ENCODE results near the gene ARID3C. TPM values are rescaled to one million over a fixed set of nuclear protein-coding genes. Genes with fewer than 3 reads are reported as not detected.

ARID3C gene
- total and polyA plus RNA-seq, 10 of the 15 experiments (the other 5 are each of a cell fraction or from before 2014, with no cell fraction given): not detected

DNA sequence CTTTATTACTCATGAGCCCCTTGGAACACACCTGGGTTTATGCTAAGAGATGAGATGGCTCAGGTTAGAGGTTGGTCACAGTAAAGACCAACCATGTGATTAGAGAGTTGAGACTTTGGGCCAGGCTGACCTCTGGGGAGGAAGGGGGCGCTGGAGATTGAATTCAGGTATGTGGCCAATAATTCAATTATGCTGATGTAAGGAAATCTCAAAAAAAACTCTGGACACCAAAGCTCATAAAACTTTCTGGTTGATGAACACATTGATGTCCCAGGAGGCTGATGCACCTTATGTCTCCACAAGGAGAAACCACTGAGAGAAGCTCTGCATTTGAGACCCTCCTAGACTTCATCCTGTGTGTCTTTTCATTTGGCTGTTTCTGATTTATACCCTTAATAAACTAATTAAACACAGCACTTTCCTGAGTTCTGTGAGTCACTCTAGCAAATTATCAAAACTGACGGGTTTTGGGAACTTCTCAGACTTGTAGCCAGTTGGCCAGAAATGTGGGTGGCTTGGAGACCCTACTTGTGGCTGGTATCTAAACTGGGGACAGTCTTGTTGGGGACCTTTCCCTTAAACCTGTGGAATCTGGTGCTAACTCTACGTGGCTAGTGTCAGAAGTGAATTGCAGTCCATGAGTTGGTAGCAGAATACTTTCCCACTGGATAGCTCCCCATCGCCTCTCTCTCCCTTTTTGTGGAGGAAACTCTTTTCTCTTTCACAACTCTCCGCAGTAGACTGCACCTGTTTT lies 41.1 kb upstream of the ARID3C start:
- no peaks in the 10 kb centered on the region for H3K27me3 ChIP-seq (replicated peaks in 1 of 2; ENCODE audit: control insufficient read depth in 2 of 2, insufficient read depth in 2 of 2, low read length in 1 of 2)
- ChIA-PET RAD21 (ENCODE audit: unreplicated experiment) (no interaction called here), POLR2A (no interaction called here), SMC1A (ENCODE audit: uncharacterized antibody, unreplicated experiment) (no interaction called here), CTCF (interaction anchor here (0.7 to 1.6 kb wide), 3 partner anchors 33 to 65 kb away, joined by 3 to 4 read pairs (median 3); no protein-coding TSS in a partner anchor)
- in situ Hi-C loops (cut with MboI) (no loop called here), intact Hi-C loops (cut with micrococcal nuclease; ENCODE audit: unreplicated experiment) (no loop called here)
- H2AFZ ChIP-seq (ENCODE audit: control insufficient read depth, low read depth, low read length): no peak overlapping the region
- no peaks in the 10 kb centered on the region; the same call in 1 of the 2 replicates for H3K4me1 ChIP-seq (ENCODE audit: control insufficient read depth, insufficient read depth, low read length)
- BruUV-seq (replicated peaks): no TSS peak
- H3K36me3 ChIP-seq (ENCODE audit: control insufficient read depth in 2 of 2, insufficient read depth in 2 of 2, low read length in 1 of 2): no peaks in the 10 kb centered on the region
- no peak overlapping the region for H3K9ac ChIP-seq (ENCODE audit: control insufficient read depth, insufficient read depth, low read length)
- TF ChIP-seq SREBF1 (IDR thresholded peaks at IDR 0.05; ENCODE audit: low read length) (no peak), SPI1 (IDR thresholded peaks at IDR 0.05; ENCODE audit: borderline replicate concordance, insufficient read depth, low read depth, low read length) (no peak), ZZZ3 (IDR thresholded peaks at IDR 0.05; ENCODE audit: control insufficient read depth, insufficient read length, low read depth) (no peak), ZNF622 (IDR thresholded peaks at IDR 0.05) (no peak), HDGF (IDR thresholded peaks at IDR 0.05) (no peak), RCOR1 (conservative IDR thresholded peaks at IDR 0.05; ENCODE audit: low read depth, low read length) (no peak), CBX5 (IDR thresholded peaks at IDR 0.05; ENCODE audit: low read depth) (no peak), JUND (IDR thresholded peaks at IDR 0.05; ENCODE audit: low read depth, low read length) (no peak), CBFB (IDR thresholded peaks at IDR 0.05; ENCODE audit: low read depth) (no peak), HCFC1 (IDR thresholded peaks at IDR 0.05; ENCODE audit: low read length) (no peak), TAF1 (IDR thresholded peaks at IDR 0.05; ENCODE audit: borderline replicate concordance, low read depth, low read length) (no peak), MXI1 (IDR thresholded peaks at IDR 0.05; ENCODE audit: low read depth, low read length) (no peak), TCF3 (IDR thresholded peaks at IDR 0.05; ENCODE audit: borderline replicate concordance, insufficient read depth, low read depth, low read length) (no peak), NR2C2 (IDR thresholded peaks at IDR 0.05; ENCODE audit: borderline replicate concordance, control insufficient read depth, insufficient read length, low read depth) (no peak), ZBED1 (IDR thresholded peaks at IDR 0.05; ENCODE audit: borderline replicate concordance) (no peak)
- TF ChIP-seq, protein P1, sequence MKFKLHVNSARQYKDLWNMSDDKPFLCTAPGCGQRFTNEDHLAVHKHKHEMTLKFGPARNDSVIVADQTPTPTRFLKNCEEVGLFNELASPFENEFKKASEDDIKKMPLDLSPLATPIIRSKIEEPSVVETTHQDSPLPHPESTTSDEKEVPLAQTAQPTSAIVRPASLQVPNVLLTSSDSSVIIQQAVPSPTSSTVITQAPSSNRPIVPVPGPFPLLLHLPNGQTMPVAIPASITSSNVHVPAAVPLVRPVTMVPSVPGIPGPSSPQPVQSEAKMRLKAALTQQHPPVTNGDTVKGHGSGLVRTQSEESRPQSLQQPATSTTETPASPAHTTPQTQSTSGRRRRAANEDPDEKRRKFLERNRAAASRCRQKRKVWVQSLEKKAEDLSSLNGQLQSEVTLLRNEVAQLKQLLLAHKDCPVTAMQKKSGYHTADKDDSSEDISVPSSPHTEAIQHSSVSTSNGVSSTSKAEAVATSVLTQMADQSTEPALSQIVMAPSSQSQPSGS (IDR thresholded peaks at IDR 0.05; ENCODE audit: low read length): no peak
- TF ChIP-seq, protein P2, sequence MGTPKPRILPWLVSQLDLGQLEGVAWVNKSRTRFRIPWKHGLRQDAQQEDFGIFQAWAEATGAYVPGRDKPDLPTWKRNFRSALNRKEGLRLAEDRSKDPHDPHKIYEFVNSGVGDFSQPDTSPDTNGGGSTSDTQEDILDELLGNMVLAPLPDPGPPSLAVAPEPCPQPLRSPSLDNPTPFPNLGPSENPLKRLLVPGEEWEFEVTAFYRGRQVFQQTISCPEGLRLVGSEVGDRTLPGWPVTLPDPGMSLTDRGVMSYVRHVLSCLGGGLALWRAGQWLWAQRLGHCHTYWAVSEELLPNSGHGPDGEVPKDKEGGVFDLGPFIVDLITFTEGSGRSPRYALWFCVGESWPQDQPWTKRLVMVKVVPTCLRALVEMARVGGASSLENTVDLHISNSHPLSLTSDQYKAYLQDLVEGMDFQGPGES (IDR thresholded peaks at IDR 0.05): no peak
- TF ChIP-seq, protein P3, sequence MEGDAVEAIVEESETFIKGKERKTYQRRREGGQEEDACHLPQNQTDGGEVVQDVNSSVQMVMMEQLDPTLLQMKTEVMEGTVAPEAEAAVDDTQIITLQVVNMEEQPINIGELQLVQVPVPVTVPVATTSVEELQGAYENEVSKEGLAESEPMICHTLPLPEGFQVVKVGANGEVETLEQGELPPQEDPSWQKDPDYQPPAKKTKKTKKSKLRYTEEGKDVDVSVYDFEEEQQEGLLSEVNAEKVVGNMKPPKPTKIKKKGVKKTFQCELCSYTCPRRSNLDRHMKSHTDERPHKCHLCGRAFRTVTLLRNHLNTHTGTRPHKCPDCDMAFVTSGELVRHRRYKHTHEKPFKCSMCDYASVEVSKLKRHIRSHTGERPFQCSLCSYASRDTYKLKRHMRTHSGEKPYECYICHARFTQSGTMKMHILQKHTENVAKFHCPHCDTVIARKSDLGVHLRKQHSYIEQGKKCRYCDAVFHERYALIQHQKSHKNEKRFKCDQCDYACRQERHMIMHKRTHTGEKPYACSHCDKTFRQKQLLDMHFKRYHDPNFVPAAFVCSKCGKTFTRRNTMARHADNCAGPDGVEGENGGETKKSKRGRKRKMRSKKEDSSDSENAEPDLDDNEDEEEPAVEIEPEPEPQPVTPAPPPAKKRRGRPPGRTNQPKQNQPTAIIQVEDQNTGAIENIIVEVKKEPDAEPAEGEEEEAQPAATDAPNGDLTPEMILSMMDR (IDR thresholded peaks at IDR 0.05 in 2 of 3, conservative IDR thresholded peaks at IDR 0.05 in 1 of 3; ENCODE audit: control insufficient read depth in 2 of 3, extremely low read depth in 1 of 3, insufficient read depth in 1 of 3, low read depth in 3 of 3, low read length in 3 of 3): no peak
- H3K27ac ChIP-seq (ENCODE audit: control insufficient read depth, insufficient read depth): no peak overlapping the region
- no peaks in the 10 kb centered on the region for H4K20me1 ChIP-seq (ENCODE audit: control insufficient read depth, insufficient read depth)
- H3K4me3 ChIP-seq: no peak overlapping the region
- H3K9me3 ChIP-seq (replicated peaks; ENCODE audit: control insufficient read depth, insufficient read depth, low read length): no peaks in the 10 kb centered on the region; the same call in 2 of the 3 replicates
- no peak for ATAC-seq
- no peak for DNase-seq (ENCODE audit: low read depth, low spot score)
- 20% methylated on average over 5 of the region's 5 CpGs for WGBS (ENCODE audit: insufficient coverage, insufficient replicate concordance, low lambda C conversion rate, missing lambda C conversion rate)
- no peak for FAIRE-seq
- no peak overlapping the region for H3K4me2 ChIP-seq (ENCODE audit: control insufficient read depth, insufficient read depth)
- no peaks in the 10 kb centered on the region for H3K79me2 ChIP-seq (ENCODE audit: control insufficient read depth, insufficient read depth, low read length)
